Measurements from ENCODE around the gene ADCY9.

DNA sequence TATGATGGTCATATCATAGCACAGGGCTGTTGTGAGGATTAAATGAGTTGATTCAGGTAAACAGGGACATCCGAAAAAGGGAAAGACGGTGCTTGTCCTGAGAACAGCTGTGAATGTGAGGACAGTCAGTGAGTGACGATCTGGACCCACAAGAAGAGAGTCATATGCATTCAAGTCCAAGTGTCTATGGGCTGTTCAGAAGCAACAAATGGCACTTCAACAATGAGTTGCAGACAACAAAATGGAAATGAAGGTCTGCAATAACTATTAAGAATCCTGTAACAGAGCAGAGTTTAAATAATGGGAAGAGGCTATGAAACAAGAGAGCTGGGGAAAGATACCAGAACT is 100.3 kb downstream of the ADCY9 start:
- no peak for TF ChIP-seq POLR2A (IDR thresholded peaks at IDR 0.05)
- TF ChIP-seq, protein P1, sequence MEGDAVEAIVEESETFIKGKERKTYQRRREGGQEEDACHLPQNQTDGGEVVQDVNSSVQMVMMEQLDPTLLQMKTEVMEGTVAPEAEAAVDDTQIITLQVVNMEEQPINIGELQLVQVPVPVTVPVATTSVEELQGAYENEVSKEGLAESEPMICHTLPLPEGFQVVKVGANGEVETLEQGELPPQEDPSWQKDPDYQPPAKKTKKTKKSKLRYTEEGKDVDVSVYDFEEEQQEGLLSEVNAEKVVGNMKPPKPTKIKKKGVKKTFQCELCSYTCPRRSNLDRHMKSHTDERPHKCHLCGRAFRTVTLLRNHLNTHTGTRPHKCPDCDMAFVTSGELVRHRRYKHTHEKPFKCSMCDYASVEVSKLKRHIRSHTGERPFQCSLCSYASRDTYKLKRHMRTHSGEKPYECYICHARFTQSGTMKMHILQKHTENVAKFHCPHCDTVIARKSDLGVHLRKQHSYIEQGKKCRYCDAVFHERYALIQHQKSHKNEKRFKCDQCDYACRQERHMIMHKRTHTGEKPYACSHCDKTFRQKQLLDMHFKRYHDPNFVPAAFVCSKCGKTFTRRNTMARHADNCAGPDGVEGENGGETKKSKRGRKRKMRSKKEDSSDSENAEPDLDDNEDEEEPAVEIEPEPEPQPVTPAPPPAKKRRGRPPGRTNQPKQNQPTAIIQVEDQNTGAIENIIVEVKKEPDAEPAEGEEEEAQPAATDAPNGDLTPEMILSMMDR (IDR thresholded peaks at IDR 0.05): no peak

Data from lower leg skin (tissue), 3 donors.